Measurements from ENCODE around the gene OCA2. TPM values are rescaled to one million over a fixed set of nuclear protein-coding genes. Genes with fewer than 3 reads are reported as not detected.

OCA2 gene
- total RNA-seq, 1 donor from 2014 or later: 1.2 TPM

- Mint-ChIP-seq H3K4me3 (ENCODE audit: unreplicated experiment) (peak overlapping the region; percentile 76), H3K27me3 (ENCODE audit: unreplicated experiment) (peaks cover 5% of the 10 kb centered on the region)
- no peak for TF ChIP-seq CTCF (IDR thresholded peaks at IDR 0.05)
Observed at GRCh38 chr15:28094732-28095521, 4.2 kb downstream of the OCA2 start.

GRCh38 chr15:28093752-28094535 is 5.2 kb downstream of the OCA2 start:
- H3K27ac Mint-ChIP-seq (ENCODE audit: unreplicated experiment): no peak overlapping the region
- no peak for TF ChIP-seq CTCF (IDR thresholded peaks at IDR 0.05)
- peaks cover 10% of the 10 kb centered on the region for H3K9me3 Mint-ChIP-seq (ENCODE audit: unreplicated experiment)
- H3K4me3 Mint-ChIP-seq (ENCODE audit: unreplicated experiment): no peak overlapping the region
- peaks cover 6% of the 10 kb centered on the region for H3K27me3 Mint-ChIP-seq (ENCODE audit: unreplicated experiment)
- peaks cover 31% of the 10 kb centered on the region for H3K4me1 Mint-ChIP-seq (ENCODE audit: unreplicated experiment)
- DNase-seq (ENCODE audit: extremely low spot score, unreplicated experiment): no peak
- H3K36me3 Mint-ChIP-seq (ENCODE audit: unreplicated experiment): no peaks in the 10 kb centered on the region

More at GRCh38 chr15:28094732-28095521, 4.2 kb downstream of the OCA2 start:
- Mint-ChIP-seq H3K27ac (ENCODE audit: unreplicated experiment) (no peak overlapping the region), H3K36me3 (ENCODE audit: unreplicated experiment) (no peaks in the 10 kb centered on the region), H3K4me1 (ENCODE audit: unreplicated experiment) (peaks cover 38% of the 10 kb centered on the region), H3K9me3 (ENCODE audit: unreplicated experiment) (peaks cover 9% of the 10 kb centered on the region)
- no peak for DNase-seq (ENCODE audit: extremely low spot score, unreplicated experiment)

- TF ChIP-seq CTCF (IDR thresholded peaks at IDR 0.05): no peak
- Mint-ChIP-seq H3K27me3 (ENCODE audit: unreplicated experiment) (peaks cover 19% of the 10 kb centered on the region), H3K4me3 (ENCODE audit: unreplicated experiment) (no peak overlapping the region), H3K27ac (ENCODE audit: unreplicated experiment) (no peak overlapping the region), H3K36me3 (ENCODE audit: unreplicated experiment) (peaks cover 4% of the 10 kb centered on the region), H3K9me3 (ENCODE audit: unreplicated experiment) (peaks cover 10% of the 10 kb centered on the region), H3K4me1 (ENCODE audit: unreplicated experiment) (peaks cover 11% of the 10 kb centered on the region)
- DNase-seq (ENCODE audit: extremely low spot score, unreplicated experiment): no peak
Observed at GRCh38 chr15:28091313-28091712, 7.8 kb downstream of the OCA2 start.

- H3K4me3 Mint-ChIP-seq (ENCODE audit: unreplicated experiment): no peak overlapping the region
- peak; percentile 74 for TF ChIP-seq CTCF (IDR thresholded peaks at IDR 0.05)
- peaks cover 4% of the 10 kb centered on the region for H3K36me3 Mint-ChIP-seq (ENCODE audit: unreplicated experiment)
- H3K27me3 Mint-ChIP-seq (ENCODE audit: unreplicated experiment): peaks cover 17% of the 10 kb centered on the region
- no peak overlapping the region for H3K27ac Mint-ChIP-seq (ENCODE audit: unreplicated experiment)
- no peaks in the 10 kb centered on the region for H3K4me1 Mint-ChIP-seq (ENCODE audit: unreplicated experiment)
- H3K9me3 Mint-ChIP-seq (ENCODE audit: unreplicated experiment): peaks cover 10% of the 10 kb centered on the region
- no peak for DNase-seq (ENCODE audit: extremely low spot score, unreplicated experiment)
Observed at GRCh38 chr15:28086175-28086703, 12.9 kb downstream of the OCA2 start.
